Activated naive CD8-positive, alpha-beta T cell treated with anti-CD3 and anti-CD28 coated beads, Interleukin-2, amount 50 U/mL, for 24 hours (primary cell): ENCODE data around the gene YY1.
"Not testable (repeated sequence)": the region's sequence is repeated elsewhere in the genome, so short reads cannot be mapped to it uniquely, and the experiment has no call there.

Experiments used
- ATAC-seq: fragments of 150-1000 bp; cut with Tn5 transposase; one replicate; pipeline ENCODE4 v1.10.0; 2021
- DNase-seq: peaks from one replicate; pipeline ENCODE4 v3.0.0; 2021
- H3K27ac Mint-ChIP-seq: one replicate; pipeline ENCODE4 v1.8.0; 2021; ENCODE audit warnings: mild to moderate bottlenecking, mixed read lengths
- H3K27me3 Mint-ChIP-seq: one replicate; pipeline ENCODE4 v1.8.0; 2021; ENCODE audit warnings: mixed read lengths
- H3K36me3 Mint-ChIP-seq: one replicate; pipeline ENCODE4 v1.8.0; 2021; ENCODE audit warnings: low read depth, mixed read lengths
- H3K4me1 Mint-ChIP-seq: one replicate; pipeline ENCODE4 v1.8.0; 2021; ENCODE audit warnings: mixed read lengths
- H3K4me3 Mint-ChIP-seq: one replicate; pipeline ENCODE4 v1.8.0; 2021; ENCODE audit warnings: mild to moderate bottlenecking, moderate library complexity, mixed read lengths
- H3K9me3 Mint-ChIP-seq: one replicate; pipeline ENCODE4 v1.8.0; 2021; ENCODE audit warnings: mixed read lengths

The YY1 gene

DNA sequence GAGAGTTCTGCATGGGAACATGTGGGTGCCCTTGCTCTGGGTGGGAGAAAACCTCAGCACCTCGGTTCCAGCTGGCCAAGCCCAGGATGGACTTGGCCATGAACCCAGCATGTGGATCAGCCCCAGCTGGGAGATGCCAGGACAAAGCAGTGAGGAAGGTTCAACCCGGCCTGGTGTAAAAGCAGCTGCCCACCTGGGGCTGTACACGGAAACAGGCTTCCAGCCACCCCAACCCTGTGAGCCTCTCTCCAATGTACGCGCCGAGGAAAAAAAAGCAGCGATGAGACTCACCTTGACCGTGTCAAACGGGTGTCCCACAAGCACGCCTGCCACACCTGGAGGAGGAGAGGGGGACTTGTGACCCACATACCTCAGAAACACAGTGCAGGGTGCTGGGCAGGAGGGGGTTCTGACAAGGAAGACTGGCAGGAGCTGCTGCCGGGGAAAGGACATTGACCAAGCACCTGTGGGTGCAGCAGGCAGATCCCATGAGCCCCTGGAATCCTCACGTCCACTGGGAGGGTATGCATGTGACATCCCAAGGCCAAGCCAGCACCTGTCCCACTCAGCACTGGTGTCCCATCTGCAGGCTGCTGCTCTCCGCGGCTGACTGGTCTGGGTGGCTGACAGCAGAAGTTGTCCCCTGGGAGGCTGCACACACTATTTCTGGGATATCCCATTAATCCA lies 59.8 kb downstream of the YY1 start:
- peaks cover 15% of the 10 kb centered on the region for H3K4me1 Mint-ChIP-seq
- H3K9me3 Mint-ChIP-seq, result no peaks in the 10 kb centered on the region
- H3K27ac Mint-ChIP-seq, result no peak overlapping the region
- no peak for ATAC-seq
- H3K36me3 Mint-ChIP-seq, result no peaks in the 10 kb centered on the region
- no peaks in the 10 kb centered on the region for H3K27me3 Mint-ChIP-seq
- no peak for DNase-seq
- H3K4me3 Mint-ChIP-seq, result no peak overlapping the region

- H3K9me3 Mint-ChIP-seq, result no peaks in the 10 kb centered on the region
- H3K4me1 Mint-ChIP-seq, result peaks cover 17% of the 10 kb centered on the region
- no peak overlapping the region for H3K27ac Mint-ChIP-seq
- DNase-seq (no peak), ATAC-seq (no peak)
- H3K27me3 Mint-ChIP-seq, result no peaks in the 10 kb centered on the region
- no peak overlapping the region for H3K4me3 Mint-ChIP-seq
- no peaks in the 10 kb centered on the region for H3K36me3 Mint-ChIP-seq
These were observed 60.3 kb downstream of the YY1 start for GRCh38 chr14:100299238-100299560.

DNA sequence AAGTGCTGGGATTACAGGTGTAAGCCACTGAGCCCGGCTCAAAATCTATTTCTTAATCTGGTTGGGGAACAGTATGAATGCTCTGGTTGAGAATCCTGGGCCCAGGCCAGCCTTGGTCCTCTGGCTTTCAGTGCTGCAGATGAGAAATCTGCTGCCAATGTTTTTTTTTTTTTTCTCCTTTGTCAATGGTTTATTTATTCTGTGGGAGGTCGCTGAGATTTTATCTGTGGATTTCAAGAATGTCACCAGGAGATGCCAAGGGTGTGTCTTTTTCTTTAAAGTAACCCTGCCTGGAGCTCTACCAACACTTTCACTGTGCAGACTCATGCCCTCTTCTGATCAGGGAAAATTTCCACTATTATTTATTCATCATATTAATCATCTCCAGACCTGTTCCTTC lies 63.7 kb downstream of the YY1 start:
- no peaks in the 10 kb centered on the region for H3K9me3 Mint-ChIP-seq
- peaks cover 19% of the 10 kb centered on the region for H3K4me1 Mint-ChIP-seq
- DNase-seq, result no peak
- H3K27ac Mint-ChIP-seq, result no peak overlapping the region
- H3K36me3 Mint-ChIP-seq, result no peaks in the 10 kb centered on the region
- H3K27me3 Mint-ChIP-seq, result peaks cover 6% of the 10 kb centered on the region
- ATAC-seq, result no peak
- no peak overlapping the region for H3K4me3 Mint-ChIP-seq

GRCh38 chr14:100303179-100303578 lies 64.2 kb downstream of the YY1 start:
- ATAC-seq, result no peak
- Mint-ChIP-seq H3K27ac (no peak overlapping the region), H3K4me1 (peaks cover 14% of the 10 kb centered on the region), H3K9me3 (no peaks in the 10 kb centered on the region), H3K4me3 (no peak overlapping the region), H3K27me3 (peaks cover 8% of the 10 kb centered on the region), H3K36me3 (no peaks in the 10 kb centered on the region)
- DNase-seq, result no peak

DNA sequence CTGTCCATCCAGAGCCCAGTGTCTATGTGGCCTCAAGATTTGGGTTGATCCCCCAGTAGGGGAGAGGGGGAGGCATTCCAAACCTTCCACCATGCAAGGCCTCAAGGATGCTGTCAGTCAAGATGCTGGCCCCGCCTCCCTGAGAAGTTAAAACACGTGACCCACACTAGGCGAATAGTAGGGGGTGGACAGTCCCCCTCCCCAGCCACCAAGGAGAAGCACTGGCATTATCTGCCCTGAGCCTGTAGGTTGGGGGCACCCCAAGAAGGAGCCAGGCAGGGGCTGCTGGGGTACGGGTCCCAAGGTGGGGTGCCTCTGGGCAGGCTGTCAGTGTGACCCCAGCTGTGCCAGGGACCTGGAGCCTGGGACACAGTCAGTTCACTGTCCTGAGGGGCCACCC lies 65.0 kb downstream of the YY1 start:
- no peak overlapping the region for H3K27ac Mint-ChIP-seq
- no peaks in the 10 kb centered on the region for H3K36me3 Mint-ChIP-seq
- no peak overlapping the region for H3K4me3 Mint-ChIP-seq
- peaks cover 11% of the 10 kb centered on the region for H3K4me1 Mint-ChIP-seq
- ATAC-seq (no peak), DNase-seq (no peak)
- H3K9me3 Mint-ChIP-seq, result no peaks in the 10 kb centered on the region
- H3K27me3 Mint-ChIP-seq, result peaks cover 8% of the 10 kb centered on the region

DNA sequence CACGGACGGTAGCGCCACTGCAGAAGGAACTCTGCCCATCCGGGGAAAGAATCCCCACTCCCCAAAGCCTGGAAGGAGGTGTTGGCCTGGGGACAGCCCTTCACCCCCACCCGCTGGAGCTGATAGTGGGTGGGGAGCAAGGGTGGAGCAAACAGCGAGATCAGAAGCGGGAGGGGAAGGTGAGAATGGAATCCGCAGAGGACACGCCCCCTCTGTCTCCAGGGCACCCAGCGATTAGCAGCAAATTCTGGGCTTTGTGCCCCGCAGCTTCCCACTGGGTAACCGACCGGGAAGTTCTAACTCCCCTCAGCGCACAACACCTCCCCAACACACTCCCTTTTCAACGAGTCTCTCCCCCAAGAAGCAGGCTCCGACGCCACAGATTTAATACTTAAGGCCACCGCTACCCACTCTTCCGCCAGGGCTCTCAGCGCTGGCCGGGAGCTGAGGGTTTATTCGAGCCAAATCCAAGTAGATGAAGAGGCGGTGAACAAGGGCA lies 65.9 kb downstream of the YY1 start:
- Mint-ChIP-seq H3K4me3 (peak overlapping the region; percentile 72), H3K9me3 (no peaks in the 10 kb centered on the region), H3K27me3 (peaks cover 8% of the 10 kb centered on the region), H3K27ac (peak overlapping the region; percentile 42), H3K36me3 (no peaks in the 10 kb centered on the region), H3K4me1 (peaks cover 11% of the 10 kb centered on the region)
- no peak for DNase-seq
- no peak for ATAC-seq

DNA sequence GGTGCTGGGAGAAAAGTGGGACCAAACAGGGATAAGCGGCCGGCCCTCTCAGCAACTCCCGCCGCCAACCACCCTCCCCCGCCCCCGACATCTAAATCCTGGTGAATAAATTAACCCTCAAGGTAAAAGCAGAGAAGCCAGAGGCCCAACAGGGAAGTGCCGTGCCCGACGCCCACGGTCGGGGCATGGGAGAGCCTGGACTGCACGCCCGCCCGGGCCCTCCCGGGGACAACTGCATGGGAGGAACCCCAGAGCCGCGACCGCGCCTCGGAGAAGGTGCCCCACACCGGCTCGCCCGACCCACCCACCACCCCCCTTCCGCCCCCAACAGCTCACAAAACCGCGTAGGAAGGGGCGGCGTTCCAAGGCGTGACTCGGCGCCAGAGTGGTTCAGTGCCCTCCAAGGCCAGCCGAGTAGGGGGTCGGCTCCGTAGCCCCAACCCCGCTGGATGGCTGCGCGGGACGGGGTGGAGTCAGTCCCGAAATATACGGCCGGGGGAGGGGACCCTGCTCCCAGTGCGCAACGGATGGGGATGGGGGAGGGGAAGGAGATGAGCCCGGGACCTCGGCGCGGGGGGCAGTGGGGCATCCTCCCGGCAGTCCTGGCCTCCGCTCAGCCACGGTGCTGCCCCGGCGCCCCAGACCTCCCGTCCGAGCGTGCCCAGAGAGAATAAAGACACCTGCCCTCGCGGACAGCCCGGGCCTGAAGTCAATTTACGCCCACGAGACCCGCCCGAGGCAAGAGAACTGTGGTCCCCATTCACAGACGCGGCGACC lies 66.6 kb downstream of the YY1 start:
- Mint-ChIP-seq H3K27me3 (peaks cover 8% of the 10 kb centered on the region), H3K9me3 (no peaks in the 10 kb centered on the region), H3K36me3 (no peaks in the 10 kb centered on the region), H3K27ac (no peak overlapping the region), H3K4me1 (peaks cover 11% of the 10 kb centered on the region), H3K4me3 (peak overlapping the region; percentile 72)
- ATAC-seq, result no peak
- peak; percentile 26 for DNase-seq

GRCh38 chr14:100306101-100306997 lies 67.4 kb downstream of the YY1 start, which contains the start of gene SLC25A29:
SLC25A29 (minus strand) TSS chr14:100306444; CDS start chr14:100306232, 212 bp downstream.
- Mint-ChIP-seq H3K36me3 (no peaks in the 10 kb centered on the region), H3K9me3 (no peaks in the 10 kb centered on the region), H3K27me3 (peaks cover 8% of the 10 kb centered on the region), H3K27ac (no peak within 1 kb of the TSS), H3K4me1 (peaks cover 11% of the 10 kb centered on the region), H3K4me3 (peak within 1 kb of the TSS; percentile 72)
- DNase-seq (peak; percentile 83), ATAC-seq (peak; percentile 88)

DNA sequence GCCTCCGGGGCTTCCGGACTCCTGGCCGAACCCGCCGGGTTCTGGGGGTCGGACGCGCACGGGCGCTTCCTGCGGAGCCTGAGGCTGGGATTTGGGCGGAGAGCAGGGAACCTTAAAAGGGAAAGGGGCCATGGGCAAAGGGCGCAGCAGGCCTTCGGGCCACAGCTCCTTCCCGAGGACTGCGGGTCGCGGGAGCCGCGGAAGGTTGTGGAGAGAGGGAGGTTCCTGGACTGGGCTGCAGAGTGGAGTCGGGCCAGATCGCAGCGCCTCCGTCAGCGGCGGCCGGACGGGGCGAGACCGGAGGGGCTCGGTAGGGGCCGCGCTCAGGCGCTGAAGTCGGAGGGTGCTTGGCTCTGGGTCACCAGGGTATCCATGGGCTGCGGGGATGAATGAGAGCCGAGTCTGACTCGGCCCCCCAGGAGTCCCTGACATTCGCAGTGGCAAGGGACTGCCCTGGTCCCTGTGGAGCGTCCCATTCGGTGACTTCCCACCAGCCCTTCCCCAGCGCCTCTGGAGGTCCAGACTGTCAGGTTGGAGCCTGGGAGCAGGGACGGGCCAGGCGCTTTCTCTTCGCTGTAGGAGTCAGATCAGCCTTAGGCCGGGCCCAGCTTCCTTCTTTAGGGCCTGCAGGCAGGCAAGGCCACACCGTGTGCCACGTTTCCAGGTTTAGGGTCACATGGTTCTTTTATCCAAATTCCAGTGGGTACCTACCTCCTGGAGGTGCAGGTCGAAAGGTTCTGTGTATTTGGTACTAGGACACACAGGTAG lies 68.2 kb downstream of the YY1 start:
- Mint-ChIP-seq H3K4me3 (peak overlapping the region; percentile 57), H3K9me3 (no peaks in the 10 kb centered on the region), H3K36me3 (no peaks in the 10 kb centered on the region), H3K27ac (no peak overlapping the region), H3K4me1 (peaks cover 15% of the 10 kb centered on the region), H3K27me3 (peaks cover 11% of the 10 kb centered on the region)
- ATAC-seq, result no peak
- DNase-seq, result no peak

DNA sequence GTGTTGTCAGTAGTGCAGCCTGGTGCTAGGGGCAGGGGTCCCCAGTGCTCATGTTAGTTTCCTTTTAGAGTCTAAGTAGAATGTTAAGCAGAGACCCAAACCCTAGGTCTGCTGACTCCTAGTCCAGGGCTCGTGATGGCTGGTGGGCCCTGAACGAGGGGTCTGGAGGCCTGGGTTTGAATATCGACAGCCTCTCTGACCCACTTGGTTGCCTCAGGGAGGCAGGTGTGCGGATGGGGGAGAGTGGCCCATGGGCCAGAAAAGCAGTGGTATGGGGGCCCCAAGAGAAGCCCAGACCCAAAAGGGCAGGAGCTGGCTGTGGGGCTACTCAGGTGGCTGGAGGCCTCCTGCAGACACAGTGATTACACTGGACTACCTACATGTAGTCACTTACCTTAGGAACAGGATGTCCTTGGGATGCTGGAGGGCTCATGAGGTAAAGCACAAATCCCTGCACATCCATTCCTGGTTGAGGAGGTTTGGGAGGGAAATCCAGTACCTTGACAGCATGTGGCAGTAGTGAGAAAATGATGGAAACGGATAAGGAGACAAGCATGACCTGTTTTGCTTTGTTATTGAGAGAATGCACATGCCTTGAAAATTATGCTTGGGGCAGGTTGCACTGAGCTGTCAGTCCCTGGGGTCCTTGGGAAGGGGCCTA lies 69.0 kb downstream of the YY1 start:
- Mint-ChIP-seq H3K27me3 (peaks cover 11% of the 10 kb centered on the region), H3K9me3 (no peaks in the 10 kb centered on the region), H3K27ac (no peak overlapping the region), H3K4me1 (peaks cover 15% of the 10 kb centered on the region), H3K36me3 (no peaks in the 10 kb centered on the region), H3K4me3 (no peak overlapping the region)
- DNase-seq, result no peak
- ATAC-seq, result no peak

DNA sequence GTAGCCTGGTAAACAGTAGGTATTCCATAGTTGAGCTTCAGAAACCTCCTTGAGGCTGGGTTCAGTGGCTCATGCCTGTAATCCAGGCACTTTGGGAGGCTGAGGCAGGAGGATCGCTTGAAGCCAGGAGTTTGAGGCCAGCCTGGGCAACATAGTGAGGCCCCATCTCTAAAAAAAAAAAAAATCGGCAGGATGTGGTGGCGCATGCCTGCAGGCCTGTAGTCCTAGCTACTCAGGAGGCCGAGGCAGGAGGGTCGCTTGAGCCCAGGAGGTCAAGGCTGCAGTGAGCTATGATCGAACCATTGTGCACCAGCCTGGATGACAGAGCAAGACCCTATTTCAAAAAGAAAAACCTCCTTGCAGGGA lies 69.5 kb downstream of the YY1 start:
- H3K27ac Mint-ChIP-seq, DNase-seq, H3K36me3 Mint-ChIP-seq, ATAC-seq, H3K4me3 Mint-ChIP-seq, H3K9me3 Mint-ChIP-seq: not testable (repeated sequence)
- Mint-ChIP-seq H3K4me1 (peaks cover 15% of the 10 kb centered on the region), H3K27me3 (peaks cover 11% of the 10 kb centered on the region)

DNA sequence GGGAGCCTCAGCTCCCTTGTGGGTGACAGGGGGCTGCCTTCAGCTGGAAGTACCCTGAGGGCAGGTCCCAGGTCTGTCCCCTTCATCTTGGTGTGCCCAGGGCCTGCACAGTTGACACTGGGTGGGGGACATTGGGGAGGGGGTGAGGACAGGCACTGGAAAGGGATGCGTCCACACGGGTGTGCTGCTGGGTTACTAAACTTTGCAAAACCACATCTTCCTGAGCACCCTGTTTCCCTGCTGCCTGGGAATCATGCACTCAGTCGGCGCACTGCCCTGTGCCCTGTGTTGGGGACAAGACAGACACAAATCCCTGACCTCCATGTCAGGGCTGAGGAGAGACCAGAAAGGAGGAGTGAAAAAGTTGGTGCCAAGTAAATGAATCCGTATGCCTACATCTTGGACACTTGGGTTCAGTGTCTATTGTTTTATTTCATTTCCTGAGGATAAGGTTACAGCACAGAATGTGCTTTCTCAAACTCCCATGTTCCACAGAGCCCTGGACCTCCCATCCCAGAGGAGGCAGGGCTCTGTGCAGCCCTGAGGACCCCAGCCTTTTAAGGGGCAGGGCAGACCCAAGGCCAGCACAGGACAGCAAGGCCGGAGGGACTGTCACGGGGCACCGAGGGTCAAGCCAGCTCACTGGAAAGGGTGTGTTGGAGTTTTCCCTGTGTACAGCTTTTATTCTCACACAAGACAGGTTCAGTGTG lies 70.2 kb downstream of the YY1 start:
- Mint-ChIP-seq H3K36me3 (no peaks in the 10 kb centered on the region), H3K4me3 (no peak overlapping the region), H3K27ac (no peak overlapping the region)

More for the DNA sequence above, 70.2 kb downstream of the YY1 start:
- no peak for DNase-seq
- H3K9me3 Mint-ChIP-seq, result no peaks in the 10 kb centered on the region
- peaks cover 11% of the 10 kb centered on the region for H3K27me3 Mint-ChIP-seq
- peaks cover 13% of the 10 kb centered on the region for H3K4me1 Mint-ChIP-seq
- no peak for ATAC-seq
